HG02623 (cell line): ENCODE data around the gene NEB.

Experiments
- ATAC-seq: cut with Tn5 transposase; IDR thresholded peaks from one replicate; pipeline ENCODE4 v1.9.1; 2021; ENCODE audit warnings: moderate library complexity; ENCODE audit not compliant: unreplicated experiment

Gene NEB, protein sequence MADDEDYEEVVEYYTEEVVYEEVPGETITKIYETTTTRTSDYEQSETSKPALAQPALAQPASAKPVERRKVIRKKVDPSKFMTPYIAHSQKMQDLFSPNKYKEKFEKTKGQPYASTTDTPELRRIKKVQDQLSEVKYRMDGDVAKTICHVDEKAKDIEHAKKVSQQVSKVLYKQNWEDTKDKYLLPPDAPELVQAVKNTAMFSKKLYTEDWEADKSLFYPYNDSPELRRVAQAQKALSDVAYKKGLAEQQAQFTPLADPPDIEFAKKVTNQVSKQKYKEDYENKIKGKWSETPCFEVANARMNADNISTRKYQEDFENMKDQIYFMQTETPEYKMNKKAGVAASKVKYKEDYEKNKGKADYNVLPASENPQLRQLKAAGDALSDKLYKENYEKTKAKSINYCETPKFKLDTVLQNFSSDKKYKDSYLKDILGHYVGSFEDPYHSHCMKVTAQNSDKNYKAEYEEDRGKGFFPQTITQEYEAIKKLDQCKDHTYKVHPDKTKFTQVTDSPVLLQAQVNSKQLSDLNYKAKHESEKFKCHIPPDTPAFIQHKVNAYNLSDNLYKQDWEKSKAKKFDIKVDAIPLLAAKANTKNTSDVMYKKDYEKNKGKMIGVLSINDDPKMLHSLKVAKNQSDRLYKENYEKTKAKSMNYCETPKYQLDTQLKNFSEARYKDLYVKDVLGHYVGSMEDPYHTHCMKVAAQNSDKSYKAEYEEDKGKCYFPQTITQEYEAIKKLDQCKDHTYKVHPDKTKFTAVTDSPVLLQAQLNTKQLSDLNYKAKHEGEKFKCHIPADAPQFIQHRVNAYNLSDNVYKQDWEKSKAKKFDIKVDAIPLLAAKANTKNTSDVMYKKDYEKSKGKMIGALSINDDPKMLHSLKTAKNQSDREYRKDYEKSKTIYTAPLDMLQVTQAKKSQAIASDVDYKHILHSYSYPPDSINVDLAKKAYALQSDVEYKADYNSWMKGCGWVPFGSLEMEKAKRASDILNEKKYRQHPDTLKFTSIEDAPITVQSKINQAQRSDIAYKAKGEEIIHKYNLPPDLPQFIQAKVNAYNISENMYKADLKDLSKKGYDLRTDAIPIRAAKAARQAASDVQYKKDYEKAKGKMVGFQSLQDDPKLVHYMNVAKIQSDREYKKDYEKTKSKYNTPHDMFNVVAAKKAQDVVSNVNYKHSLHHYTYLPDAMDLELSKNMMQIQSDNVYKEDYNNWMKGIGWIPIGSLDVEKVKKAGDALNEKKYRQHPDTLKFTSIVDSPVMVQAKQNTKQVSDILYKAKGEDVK (N-terminal part only)

DNA sequence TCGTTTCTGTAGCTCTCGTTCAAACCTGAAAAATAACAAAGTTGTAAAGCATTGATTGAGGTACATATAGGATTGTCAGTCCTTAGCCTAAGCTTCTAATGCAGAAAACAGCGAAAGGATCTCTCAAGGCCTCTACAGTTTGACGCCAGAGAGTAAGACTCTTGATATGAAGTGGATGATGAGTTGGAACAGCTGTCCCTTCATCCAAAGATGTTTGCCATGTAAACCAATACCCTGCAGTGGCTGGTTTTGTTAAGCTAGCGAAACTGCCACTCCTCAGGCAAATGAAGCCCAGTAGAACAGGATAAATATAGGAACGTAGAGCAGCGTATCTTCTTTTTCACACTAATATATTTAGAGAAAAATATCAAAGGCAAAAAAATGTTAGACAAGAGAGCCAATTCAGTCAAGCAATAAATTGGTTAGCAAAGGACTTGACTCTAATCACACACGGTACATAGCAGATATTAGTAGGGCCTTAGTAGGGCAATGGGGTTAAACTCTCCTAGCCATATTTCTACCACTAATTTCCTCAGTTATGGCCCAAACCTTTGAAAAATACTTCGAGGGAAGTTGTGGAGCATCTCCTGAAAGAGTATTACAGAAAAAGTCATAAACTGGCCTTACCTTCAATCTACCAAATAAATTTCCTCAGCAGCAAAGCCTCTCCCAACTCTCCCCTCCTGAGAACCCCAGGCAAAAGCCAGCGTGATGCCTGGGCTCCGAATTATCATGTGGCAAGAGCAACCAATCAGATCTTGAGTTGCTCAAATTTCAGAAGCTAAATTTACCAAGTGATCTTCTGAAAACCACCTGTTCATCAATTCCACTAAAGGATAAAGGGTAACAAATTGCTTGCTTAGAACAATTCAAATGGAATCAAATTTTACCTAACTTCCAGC lies at the start of gene NEB:
Gene NEB (minus strand): TSS at position 706 of the 902 bp plus-strand sequence. CDS start 1,320 bp downstream, outside the sequence.
- no peak for ATAC-seq

DNA sequence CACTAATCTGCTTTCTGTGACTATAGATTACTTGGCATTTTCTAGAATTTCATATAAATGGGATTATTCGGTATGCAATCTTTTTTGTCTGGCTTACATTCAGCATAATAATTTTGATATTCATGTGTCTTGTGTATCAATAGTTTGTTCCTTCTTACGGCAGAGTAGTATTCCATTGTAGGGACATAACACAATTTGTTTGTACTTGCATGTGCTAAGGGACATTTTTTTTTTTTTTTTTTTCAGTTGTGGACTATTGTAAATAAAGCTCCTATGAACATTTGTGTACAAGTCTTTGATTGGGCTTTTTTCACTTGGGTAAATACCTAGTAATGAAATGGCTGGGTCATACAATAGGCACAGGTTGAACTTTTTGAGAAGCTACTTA lies 48.9 kb upstream of the NEB start:
- ATAC-seq: no peak

DNA sequence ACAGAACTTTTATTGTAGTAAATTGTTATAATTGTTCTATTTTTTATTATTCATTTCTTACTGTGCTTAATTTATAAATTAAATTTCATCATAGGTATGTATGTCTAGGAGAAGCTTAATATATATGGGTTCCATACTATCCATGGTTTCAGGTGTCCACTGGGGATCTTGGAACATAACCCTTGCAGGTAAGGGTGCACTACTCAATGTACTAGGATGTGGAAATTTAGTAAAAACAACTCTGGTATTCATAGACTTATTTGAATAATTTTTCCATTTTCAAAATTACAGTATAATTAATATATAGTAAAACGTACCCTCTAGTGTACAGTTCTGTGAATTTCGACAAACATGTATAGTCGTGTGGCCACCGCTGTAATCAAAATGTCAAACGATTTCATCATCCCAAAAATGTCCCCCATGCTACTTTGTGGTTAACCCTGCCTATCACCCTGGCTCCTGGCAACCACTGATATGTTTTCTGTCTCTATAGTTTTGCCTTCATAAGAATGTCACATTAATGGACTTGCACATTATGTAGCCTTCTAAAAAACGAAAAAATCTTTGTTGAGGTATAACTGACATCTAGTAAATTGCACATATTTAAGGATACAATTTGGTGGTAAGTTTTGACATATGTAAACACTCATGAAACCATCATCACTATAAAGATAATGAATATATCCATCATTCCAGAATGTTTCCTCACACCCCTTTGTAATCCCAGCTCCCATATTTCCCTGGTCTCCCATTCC lies 48.3 kb upstream of the NEB start:
- ATAC-seq: no peak

DNA sequence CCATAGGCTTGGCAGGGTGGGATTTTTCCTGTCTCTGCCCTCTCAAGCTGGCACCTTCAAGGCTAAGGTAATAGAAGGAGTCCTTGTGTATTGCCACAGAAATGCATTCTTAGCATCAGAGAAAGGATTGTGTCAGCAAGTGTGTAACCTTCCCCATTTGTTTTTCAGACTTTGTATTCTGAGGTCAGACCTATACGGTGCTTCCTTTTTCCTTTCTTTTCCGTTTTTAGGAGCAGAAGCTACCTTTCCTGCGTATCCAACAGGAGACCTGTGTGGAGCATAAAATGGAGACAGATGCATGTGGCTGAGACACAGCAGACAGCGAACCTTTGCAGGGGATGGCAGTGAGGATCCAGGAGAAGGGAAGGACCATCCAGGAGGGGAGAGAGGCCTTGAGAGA lies 47.4 kb upstream of the NEB start:
- ATAC-seq: no peak

DNA sequence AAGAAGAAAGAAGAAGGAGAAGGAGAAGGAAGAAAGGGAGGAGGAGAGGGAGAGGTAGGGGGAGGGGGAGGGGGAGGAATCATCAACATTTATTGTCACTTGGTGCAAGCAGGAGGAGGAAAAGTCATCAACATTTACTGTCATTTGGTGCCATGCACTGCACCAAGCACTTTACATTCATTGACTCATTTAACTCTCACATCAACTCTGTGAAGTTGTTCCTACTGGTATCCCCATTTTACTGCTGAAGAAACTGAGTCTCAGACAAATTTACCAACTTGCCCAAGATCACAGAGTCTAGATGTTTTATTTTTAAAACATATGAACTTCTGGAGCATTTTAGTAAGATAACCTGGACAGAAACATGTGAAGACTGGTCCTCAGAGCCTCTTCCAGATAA lies 46.7 kb upstream of the NEB start:
- no peak for ATAC-seq

DNA sequence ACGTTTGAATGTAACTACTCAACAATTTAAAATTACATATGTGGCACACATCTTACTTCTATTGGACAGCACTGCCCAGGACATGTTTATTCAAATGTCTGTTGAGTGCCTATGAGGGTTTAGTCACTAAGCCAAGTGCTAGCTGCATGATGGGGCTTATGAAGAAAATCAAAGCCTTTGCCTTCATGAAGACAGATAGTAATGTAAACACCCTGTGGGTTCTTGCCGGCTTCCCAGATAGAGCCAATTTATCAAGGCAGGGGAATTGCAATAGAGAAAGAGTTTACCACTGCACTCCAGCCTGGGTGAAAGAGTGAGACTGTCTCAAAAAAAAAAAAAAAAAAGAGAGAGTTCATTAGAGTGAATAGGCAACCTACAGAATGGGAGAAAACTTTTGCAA lies 43.7 kb upstream of the NEB start:
- no peak for ATAC-seq

DNA sequence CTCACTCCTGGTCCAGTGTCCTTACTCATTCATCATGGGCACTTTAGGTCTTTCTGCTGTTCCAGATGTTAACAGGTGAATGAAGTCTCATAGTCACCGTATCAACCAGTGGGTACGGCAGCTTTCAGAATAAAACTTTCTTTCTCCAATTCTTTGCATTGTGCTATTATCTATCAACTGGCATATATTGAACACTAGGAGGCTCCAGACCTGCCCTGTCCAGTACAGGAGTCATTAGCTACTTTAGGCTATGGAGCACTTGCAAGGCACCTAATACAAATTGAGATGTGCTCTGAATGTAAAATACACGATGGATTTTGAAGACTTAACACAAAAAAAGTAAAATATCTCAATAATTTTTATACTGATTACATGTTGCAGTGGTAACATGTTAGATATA lies 43.2 kb upstream of the NEB start:
- no peak for ATAC-seq

DNA sequence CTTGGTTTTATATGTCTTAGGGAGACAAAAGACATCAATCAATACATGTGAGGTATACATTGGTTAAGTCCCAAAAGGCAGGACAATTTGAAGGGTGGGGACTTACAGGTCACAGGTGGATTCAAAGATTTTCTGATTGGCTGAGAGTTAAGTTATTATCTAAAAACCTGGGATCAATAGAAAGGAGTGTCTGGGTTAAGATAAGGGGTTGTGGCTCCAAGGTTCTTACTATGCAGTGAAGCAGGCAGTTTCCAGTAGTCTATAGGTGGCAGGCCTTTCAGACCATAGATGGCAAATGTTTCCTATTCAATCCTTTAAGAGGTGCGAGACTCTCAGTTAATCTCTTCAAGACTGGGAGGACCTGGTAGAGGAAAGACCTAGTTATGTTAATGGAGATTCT lies 42.1 kb upstream of the NEB start:
- no peak for ATAC-seq

DNA sequence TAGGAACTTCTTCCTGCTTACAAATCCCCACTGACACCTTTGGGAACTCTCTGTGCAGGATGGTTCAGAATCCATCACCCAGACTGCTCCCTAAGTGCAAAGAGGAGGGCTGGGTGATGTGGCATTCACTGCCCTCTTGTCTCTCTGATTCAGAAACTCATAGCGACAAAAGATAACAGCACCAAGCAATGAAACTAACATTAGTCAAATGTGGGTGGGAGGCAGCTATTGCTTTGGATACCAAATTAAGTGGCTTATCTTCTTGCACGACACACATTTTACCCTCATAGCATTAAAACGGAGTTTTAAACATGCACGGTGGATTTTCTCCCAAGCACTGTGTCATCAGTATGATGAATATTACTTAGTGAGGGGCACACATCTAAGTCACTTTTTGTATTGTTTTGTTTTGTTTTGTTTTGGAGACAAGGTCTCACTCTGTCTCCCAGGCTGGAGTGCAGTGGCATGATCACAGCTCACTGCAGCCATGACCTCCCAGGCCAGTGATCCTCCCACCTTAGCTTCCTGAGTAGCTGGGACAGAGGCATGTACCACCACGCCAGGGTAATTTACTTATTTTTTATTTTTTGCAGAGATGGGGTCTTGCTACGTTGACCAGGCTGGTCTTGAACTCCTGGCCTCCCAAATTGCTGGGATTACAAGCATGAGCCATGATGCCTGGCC lies 40.9 kb upstream of the NEB start:
- no peak for ATAC-seq

DNA sequence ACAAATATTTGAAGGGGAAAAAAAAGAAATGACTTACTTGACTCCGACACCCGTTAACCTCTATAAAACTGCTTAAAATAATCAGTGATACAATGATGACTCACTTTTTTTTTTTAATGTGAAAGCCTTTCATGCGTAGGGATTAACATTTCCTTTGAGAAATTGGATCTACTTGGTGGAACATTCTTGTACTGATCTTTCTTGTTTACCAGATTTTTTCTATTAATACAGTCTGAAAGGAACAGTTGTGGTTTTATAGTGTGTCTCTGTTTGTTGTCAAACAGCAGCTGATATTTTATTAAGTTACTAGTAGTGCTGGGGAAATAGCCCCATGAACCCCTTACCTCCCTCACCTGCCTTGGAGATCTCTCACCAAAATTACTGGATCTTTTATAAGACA lies 40.2 kb upstream of the NEB start:
- ATAC-seq: no peak

DNA sequence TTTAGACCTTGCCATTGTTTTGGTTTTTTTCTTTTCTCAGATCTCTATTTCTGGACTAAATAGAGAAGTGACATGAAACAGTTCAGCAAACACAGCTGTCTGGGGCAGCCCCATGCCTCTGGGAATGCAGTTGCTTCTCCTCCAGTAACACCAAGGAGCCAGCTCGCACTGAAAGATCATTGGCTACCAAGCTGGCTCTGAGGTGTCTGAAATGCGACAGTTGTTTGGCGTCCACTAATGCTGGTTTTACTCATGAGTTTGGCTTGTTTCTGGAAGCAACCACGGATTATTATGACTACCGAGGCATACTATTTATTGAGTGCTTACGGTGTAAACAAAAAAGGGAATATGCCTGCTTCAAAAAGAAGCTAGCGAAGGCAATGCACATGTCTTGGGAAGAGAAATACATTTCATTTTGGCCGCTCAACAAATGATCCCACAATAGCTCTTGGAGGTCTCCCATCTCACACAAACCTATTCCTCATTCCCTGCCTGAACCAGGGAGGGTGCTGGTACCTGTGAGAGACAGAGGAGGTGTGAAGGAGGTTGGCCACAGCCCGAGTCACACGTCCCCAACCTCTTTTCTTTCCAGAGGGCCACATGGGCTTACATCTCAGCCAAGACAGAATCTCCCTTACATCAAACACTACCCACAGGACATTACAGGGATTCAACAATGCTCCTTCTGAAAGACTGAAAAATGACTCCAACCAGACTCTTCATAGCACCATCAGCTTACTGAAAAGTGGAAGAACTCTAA lies 37.5 kb upstream of the NEB start:
- ATAC-seq: peak; percentile 95

DNA sequence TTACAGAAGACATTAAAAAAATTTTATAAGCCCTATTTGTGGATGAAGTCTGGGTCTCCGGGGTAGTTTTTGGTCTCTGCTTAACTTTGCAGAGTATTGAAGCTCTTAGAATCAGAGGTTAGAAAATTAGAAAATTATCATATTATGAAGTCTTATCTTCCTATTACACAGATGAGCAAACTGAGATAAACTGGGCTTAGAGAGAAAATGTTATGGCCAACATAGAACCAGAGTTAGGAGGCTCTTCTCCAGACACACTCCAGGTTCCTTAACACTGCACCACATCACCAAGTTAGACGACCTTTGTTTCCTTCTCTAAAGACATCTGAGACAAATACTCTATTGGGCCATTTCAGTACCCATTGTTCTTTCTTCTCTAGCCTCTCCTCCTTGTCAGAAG lies 36.7 kb upstream of the NEB start:
- peak; percentile 17 for ATAC-seq

DNA sequence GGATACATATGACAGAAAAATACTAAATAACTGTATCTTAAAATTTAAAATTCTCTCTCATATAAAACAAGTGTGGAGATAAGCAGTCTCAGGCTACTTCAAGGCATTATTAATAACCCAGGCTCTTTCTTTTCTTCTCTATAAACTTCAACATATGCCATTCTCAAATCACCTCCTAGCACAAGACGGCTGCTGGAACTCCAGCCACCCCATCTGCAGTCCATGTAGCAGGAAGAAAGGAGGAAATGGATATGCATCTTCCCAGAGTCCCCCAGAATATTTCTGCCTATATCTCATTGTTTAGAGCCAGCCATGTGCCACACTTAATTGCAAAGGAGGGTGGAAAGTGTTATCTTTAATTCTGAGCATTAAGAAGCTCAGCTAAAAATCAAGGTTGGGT lies 35.3 kb upstream of the NEB start:
- ATAC-seq: no peak

DNA sequence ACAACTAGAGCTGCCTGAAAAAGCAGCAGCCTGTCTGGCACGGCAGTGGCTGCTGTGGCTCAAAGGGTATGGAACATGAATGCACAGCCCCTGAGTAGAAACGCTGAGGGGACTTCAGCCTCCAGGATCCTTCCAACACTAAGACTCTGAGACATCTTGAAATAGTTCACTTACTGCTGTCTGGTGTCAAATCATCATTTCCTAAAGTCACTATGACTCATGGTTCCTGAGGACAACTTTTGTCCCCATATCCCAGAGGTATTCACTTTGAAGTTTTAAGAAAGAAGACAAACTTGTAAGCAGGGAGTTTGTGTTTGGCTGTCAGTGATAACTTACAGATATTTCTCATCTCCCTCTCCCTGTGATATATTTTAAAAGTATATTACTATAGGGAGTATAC lies 33.3 kb upstream of the NEB start:
- no peak for ATAC-seq

DNA sequence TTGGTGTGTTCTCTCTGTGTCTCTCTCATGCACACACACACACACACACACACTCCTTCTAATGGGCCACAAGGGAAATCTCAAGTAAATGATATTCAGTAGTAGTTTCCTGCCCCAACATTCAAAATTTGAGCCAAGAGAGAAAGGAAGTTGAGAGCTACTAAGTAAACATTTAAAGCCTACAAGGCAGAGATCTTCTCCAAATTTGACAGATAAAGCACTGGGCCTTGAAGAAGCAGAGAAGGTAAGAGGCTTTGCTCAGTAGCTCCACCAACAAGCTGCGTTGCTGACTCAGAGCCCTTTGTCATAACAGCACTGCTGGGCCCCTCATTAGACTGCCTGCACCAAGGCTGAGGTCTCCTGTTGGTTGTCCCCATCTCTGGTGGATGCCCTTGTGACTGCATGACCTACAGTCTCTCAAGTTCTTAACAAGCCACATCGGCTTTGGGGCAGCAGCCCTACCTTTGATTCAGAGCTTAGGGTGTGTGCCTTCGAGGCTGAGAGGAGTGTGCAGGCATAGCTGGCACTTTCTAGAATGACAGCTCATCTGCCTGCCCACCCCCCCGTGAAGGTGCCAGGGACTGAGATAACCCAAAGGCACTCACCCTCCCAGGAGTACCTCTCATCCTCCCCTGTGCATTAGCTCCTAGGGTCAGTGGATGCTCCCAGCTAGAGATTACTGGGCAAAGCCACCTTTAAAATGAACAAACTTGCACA lies 32.3 kb upstream of the NEB start:
- ATAC-seq: peak; percentile 45

DNA sequence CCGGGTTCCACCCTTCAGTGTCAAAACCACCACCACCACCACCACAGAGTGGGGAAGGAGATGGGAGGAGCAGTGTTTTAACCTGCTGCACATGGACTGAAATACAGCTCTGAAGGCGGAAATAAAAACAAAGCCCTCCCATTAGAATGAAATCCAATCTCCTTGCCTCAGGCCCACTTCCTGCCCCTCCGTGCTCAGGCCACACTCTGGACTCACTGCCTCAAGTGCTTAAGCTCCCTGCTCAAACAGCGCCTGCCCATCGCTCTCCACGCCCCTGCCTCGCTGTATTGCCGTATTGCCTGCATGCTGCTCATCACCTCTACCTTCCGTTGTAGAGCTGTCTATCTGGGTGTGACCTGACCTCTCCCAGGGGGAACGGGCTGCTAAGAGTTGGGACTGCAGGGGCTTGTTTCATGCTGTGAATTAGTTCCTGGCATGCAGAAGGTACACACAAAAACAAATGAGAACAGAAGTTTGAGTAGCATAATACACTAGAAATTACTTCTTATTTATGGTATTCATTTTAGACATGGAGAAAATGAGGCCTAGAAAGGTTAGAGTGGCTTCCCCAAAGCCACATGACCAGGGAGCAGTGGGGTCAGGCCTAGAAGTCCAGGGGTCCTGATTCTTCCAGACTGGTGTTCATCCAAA lies 31.6 kb upstream of the NEB start:
- no peak for ATAC-seq

DNA sequence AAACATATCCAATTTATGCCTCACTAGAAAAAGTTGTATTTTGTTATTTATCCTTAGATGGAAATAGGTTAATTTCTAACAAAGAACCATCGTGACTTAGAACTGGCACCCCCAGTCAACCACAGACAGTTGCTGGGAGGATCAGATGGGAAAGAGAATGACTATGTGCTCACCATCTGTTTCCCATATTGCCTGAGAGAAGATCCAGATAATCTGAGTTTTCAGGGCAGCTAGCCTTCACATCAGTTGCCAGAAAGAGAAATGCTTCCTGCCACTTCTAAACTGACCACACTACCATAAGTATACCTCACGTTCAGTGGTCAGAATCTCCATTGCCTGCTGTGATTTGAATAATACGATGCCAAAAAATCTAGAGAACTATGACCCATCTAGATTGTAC lies 28.4 kb upstream of the NEB start:
- ATAC-seq: no peak
